ENCODE measurements around the gene NAALADL2.

Gene NAALADL2

GRCh38 chr3:175389560-175389959 is 530.4 kb downstream of the NAALADL2 start:
- H3K27me3 ChIP-seq: no peaks in the 10 kb centered on the region
- intact Hi-C loops (cut with DNase I; ENCODE audit: low total_unique reads): no loop called here

DNA sequence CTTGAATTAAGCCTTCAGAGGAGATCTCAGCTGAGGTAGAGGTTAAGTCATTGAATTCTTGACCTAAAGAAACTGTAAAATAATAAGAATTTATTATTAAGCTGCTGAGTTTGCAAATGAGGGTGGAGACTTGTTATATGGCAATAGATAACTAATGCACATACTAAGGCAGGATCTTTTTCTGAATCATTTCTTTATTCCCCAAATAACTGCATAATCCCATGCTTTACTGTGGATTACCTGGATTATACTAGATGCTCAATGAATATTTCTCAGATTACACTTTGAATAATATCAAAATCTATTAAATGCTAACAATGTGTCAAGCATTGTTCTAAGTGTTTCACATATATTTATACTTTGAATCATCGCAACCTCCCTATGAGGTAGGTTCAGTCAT is 532.5 kb downstream of the NAALADL2 start:
- H3K4me3 ChIP-seq: no peak overlapping the region
- intact Hi-C loops (cut with DNase I; ENCODE audit: low total_unique reads): no loop called here
- H3K27ac ChIP-seq: no peak overlapping the region
- no peaks in the 10 kb centered on the region for H3K9me3 ChIP-seq
- peaks cover 0 to 5% (median 0%) of the 10 kb centered on the region in 4 donors for H3K4me1 ChIP-seq
- TF ChIP-seq, protein P1, sequence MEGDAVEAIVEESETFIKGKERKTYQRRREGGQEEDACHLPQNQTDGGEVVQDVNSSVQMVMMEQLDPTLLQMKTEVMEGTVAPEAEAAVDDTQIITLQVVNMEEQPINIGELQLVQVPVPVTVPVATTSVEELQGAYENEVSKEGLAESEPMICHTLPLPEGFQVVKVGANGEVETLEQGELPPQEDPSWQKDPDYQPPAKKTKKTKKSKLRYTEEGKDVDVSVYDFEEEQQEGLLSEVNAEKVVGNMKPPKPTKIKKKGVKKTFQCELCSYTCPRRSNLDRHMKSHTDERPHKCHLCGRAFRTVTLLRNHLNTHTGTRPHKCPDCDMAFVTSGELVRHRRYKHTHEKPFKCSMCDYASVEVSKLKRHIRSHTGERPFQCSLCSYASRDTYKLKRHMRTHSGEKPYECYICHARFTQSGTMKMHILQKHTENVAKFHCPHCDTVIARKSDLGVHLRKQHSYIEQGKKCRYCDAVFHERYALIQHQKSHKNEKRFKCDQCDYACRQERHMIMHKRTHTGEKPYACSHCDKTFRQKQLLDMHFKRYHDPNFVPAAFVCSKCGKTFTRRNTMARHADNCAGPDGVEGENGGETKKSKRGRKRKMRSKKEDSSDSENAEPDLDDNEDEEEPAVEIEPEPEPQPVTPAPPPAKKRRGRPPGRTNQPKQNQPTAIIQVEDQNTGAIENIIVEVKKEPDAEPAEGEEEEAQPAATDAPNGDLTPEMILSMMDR (IDR thresholded peaks at IDR 0.05): no peak
- H3K36me3 ChIP-seq: no peaks in the 10 kb centered on the region
- no peaks in the 10 kb centered on the region for H3K27me3 ChIP-seq
- DNase-seq: no peak

More at GRCh38 chr3:175389560-175389959, 530.4 kb downstream of the NAALADL2 start:
- H3K4me1 ChIP-seq: peaks cover 0 to 5% (median 0%) of the 10 kb centered on the region in 4 donors
- no peaks in the 10 kb centered on the region for H3K9me3 ChIP-seq
- DNase-seq: no peak
- no peaks in the 10 kb centered on the region for H3K36me3 ChIP-seq
- no peak overlapping the region for H3K27ac ChIP-seq
- H3K4me3 ChIP-seq: no peak overlapping the region
- TF ChIP-seq, protein P1 (IDR thresholded peaks at IDR 0.05): no peak

DNA sequence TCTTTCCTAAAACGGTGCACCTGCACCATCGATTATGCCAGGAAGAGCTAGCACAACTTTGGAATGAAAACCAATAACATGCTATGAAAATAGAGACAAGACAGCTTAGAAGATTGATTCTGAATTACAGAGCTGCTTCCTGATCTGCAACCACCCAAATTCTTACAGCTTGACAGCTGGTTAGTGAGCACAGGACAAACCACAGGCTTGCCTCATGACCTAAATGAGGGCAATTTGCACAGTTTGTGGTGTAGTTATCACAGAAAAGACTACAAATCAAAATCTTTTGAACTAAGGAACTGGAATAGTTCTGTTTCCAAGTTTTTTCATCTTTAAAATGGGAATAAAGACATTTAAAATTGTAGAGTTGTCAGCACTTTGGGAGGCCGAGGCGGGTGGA is 533.5 kb downstream of the NAALADL2 start:
- no peaks in the 10 kb centered on the region for H3K36me3 ChIP-seq
- no peak for DNase-seq
- TF ChIP-seq, protein P1 (IDR thresholded peaks at IDR 0.05): no peak
- peaks cover 0 to 5% (median 0%) of the 10 kb centered on the region in 4 donors for H3K4me1 ChIP-seq
- H3K27ac ChIP-seq: no peak overlapping the region
- no peak overlapping the region for H3K4me3 ChIP-seq
- no peaks in the 10 kb centered on the region for H3K27me3 ChIP-seq
- no peaks in the 10 kb centered on the region for H3K9me3 ChIP-seq
- intact Hi-C loops (cut with DNase I; ENCODE audit: low total_unique reads): no loop called here

DNA sequence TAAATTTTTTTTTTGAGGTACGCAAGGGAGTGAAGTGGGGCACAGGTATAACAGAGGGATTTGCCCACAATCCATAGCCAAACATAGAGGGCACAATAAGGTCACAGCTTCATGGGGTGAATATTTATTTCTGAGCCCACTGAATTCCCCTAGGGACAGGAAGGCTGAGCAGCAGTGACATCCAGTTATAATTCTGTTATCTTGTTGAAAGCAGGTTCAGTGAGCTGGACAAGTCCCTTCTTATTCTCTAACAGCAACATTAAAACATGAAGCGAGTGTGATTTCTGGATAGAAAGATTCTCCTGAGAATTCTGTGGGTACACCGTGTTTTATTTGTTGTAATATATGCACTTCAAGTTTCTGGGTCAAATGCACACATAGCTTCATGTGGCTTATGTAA is 538.2 kb downstream of the NAALADL2 start:
- intact Hi-C loops (cut with DNase I; ENCODE audit: low total_unique reads): no loop called here
- Histone ChIP-seq H3K4me1 (peaks cover 0 to 12% (median 0%) of the 10 kb centered on the region in 4 donors), H3K27me3 (no peaks in the 10 kb centered on the region), H3K4me3 (no peak overlapping the region), H3K27ac (no peak overlapping the region), H3K9me3 (no peaks in the 10 kb centered on the region), H3K36me3 (no peaks in the 10 kb centered on the region)
- no peak for DNase-seq
- TF ChIP-seq, protein P1 (IDR thresholded peaks at IDR 0.05): no peak

- TF ChIP-seq, protein P1 (IDR thresholded peaks at IDR 0.05): no peak
These were observed 539.5 kb downstream of the NAALADL2 start for GRCh38 chr3:175398676-175399075.

More at GRCh38 chr3:175398676-175399075, 539.5 kb downstream of the NAALADL2 start:
- Histone ChIP-seq H3K27me3 (no peaks in the 10 kb centered on the region), H3K27ac (no peak overlapping the region), H3K36me3 (no peaks in the 10 kb centered on the region), H3K4me1 (peaks cover 0 to 13% (median 0%) of the 10 kb centered on the region in 4 donors), H3K9me3 (no peaks in the 10 kb centered on the region), H3K4me3 (no peak overlapping the region)
- DNase-seq: no peak
- intact Hi-C loops (cut with DNase I; ENCODE audit: low total_unique reads): no loop called here

Measured in tibial artery (tissue), 4 donors.